Measurements from ENCODE around the gene SRPRA.

GRCh38 chr11:126293726-126294125 is 25.0 kb upstream of the SRPRA start:
- no peak for TF ChIP-seq CTCF (IDR thresholded peaks at IDR 0.05)
- TF ChIP-seq EZH2 (IDR thresholded peaks at IDR 0.05): no peak
- no peak for TF ChIP-seq EZH2phosphoT487 (IDR thresholded peaks at IDR 0.05)

All from neural progenitor cell (in vitro differentiated cells).